Caco-2 (cell line): Measurements from ENCODE around the gene PIK3CG. TPM values are rescaled to one million over a fixed set of nuclear protein-coding genes. Genes with fewer than 3 reads are reported as not detected.

ENCODE experiments used
- total RNA-seq: library from RNA; stranded (reverse); gene quantifications from 2 replicates; pipeline ENCODE4 v1.2.3, GENCODE V29; 2022

Gene PIK3CG
- total RNA-seq, 1 experiment from 2014 or later: not detected

Other genes starting within 250 kb of the PIK3CG start
- gene CCDC71L, start 204.1 kb upstream of the PIK3CG start, total RNA-seq: 4.2 and 4.9 TPM in 2 replicates
- gene PRKAR2B, start 179.4 kb downstream of the PIK3CG start, total RNA-seq: 0.07 and 0.12 TPM in 2 replicates